Astrocyte of the spinal cord (primary cell): ENCODE measurements around the gene OR13D1.
"Not testable (repeated sequence)": the region's sequence is repeated elsewhere in the genome, so short reads cannot be mapped to it uniquely, and the experiment has no call there.

Source experiments
- DNase-seq: peaks from one replicate; pipeline ENCODE4 v3.0.0; 2011; ENCODE audit warnings: low read depth, low spot score
- H3K4me3 ChIP-seq: 2 replicates; pipeline ENCODE4 v1.5.1; 2011; ENCODE audit warnings: low read depth, mild to moderate bottlenecking, low read length, moderate library complexity
- CTCF ChIP-seq: IDR thresholded peaks from 2 replicates; pipeline ENCODE4 v1.5.1; 2012; ENCODE audit warnings: low read depth, mild to moderate bottlenecking, low read length, inconsistent platforms
- in situ Hi-C: cut with HindIII; loops from 2 replicates; pipeline ENCODE4 v1.10.0; 2017; ENCODE audit warnings: low sequenced_read_pairs

OR13D1 gene

GRCh38 chr9:104694218-104694617 lies at the start of gene OR13D1:
OR13D1 (plus strand) TSS chr9:104694518; CDS start chr9:104694518, 0 bp downstream.
- no peak within 1 kb of the TSS for H3K4me3 ChIP-seq
- no peak for DNase-seq
- no peak for TF ChIP-seq CTCF
- in situ Hi-C loops = no loop called here

- no peak for TF ChIP-seq CTCF
- DNase-seq = no peak
- H3K4me3 ChIP-seq = no peak overlapping the region
- in situ Hi-C loops = no loop called here
Observed at GRCh38 chr9:104658496-104659195, 35.7 kb upstream of the OR13D1 start.

- in situ Hi-C loops = no loop called here
- TF ChIP-seq CTCF = no peak
- no peak for DNase-seq
- H3K4me3 ChIP-seq = no peak overlapping the region
Observed at GRCh38 chr9:104675611-104676010, 18.7 kb upstream of the OR13D1 start.

- peak; percentile 70 for DNase-seq
- H3K4me3 ChIP-seq = no peak overlapping the region
- in situ Hi-C loops = no loop called here
Observed at GRCh38 chr9:104682642-104683041, 11.7 kb upstream of the OR13D1 start.

GRCh38 chr9:104686081-104686480 lies 8.2 kb upstream of the OR13D1 start:
- TF ChIP-seq CTCF = no peak
- no peak overlapping the region for H3K4me3 ChIP-seq
- DNase-seq = no peak
- in situ Hi-C loops = no loop called here

More at GRCh38 chr9:104682642-104683041, 11.7 kb upstream of the OR13D1 start:
- TF ChIP-seq CTCF = peak; percentile 40

GRCh38 chr9:104700306-104700705 lies 6.0 kb downstream of the OR13D1 start:
- no peak for DNase-seq
- in situ Hi-C loops = no loop called here
- no peak overlapping the region for H3K4me3 ChIP-seq
- no peak for TF ChIP-seq CTCF

GRCh38 chr9:104708737-104709136 lies 14.4 kb downstream of the OR13D1 start:
- DNase-seq, H3K4me3 ChIP-seq, in situ Hi-C loops: not testable (repeated sequence)
